PC-3 (cell line): ENCODE data around the gene EPB41L4B.

Experiments
- EZH2 ChIP-seq: fragments of 300-600 bp; sonication (generic); IDR thresholded peaks from one replicate; pipeline ENCODE4 v1.6.1; 2017; ENCODE audit warnings: antibody characterized with exemption, mild to moderate bottlenecking, low read length; ENCODE audit not compliant: unreplicated experiment
- TF ChIP-seq, protein P1 (sequence below): fragments of 300-600 bp; sonication (generic); conservative IDR thresholded peaks from 2 replicates; pipeline ENCODE4 v1.5.1; 2017; ENCODE audit warnings: antibody characterized with exemption, low read depth, mild to moderate bottlenecking, low read length

DNA sequence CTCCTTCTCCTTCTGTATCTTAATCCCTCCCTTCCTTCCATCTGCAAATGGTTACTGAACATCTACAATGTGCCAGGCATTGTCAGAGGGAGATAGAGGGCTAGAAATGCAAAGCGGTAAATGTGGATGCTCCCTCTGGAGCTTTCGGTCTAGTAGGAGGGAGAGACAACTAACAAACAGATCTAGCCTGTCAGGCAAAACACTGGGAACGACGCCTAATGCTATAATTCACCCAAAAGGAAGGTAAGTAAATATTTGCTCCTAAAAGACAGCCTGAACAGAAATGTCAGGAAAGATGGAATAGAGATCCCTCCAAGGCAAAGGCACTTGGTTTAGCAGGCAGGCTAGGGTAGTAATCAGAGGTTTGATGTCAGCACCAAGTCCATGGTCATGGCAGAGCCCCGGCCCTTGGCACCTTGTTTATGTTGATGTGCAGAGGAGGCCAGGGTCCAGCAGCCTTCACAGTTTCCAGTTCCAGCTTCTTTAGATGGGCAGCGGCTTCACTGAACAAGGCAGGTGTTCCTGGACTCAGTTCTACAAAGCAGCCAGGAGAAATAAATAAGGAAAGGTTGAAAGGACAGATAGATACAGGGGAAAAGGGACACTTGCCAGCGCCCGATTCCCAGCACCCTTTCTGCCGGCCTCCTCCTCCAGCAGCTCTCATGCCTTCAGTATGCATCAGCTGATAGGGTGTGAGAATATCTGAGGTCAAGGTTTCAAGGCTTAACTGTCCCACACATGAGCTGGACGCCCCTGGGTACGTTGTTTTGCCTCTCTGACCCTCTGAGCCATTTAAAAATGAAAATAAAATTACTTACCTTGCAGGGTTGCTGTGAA lies 107.4 kb downstream of the EPB41L4B start:
- TF ChIP-seq, protein P1, sequence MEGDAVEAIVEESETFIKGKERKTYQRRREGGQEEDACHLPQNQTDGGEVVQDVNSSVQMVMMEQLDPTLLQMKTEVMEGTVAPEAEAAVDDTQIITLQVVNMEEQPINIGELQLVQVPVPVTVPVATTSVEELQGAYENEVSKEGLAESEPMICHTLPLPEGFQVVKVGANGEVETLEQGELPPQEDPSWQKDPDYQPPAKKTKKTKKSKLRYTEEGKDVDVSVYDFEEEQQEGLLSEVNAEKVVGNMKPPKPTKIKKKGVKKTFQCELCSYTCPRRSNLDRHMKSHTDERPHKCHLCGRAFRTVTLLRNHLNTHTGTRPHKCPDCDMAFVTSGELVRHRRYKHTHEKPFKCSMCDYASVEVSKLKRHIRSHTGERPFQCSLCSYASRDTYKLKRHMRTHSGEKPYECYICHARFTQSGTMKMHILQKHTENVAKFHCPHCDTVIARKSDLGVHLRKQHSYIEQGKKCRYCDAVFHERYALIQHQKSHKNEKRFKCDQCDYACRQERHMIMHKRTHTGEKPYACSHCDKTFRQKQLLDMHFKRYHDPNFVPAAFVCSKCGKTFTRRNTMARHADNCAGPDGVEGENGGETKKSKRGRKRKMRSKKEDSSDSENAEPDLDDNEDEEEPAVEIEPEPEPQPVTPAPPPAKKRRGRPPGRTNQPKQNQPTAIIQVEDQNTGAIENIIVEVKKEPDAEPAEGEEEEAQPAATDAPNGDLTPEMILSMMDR = no peak
- no peak for TF ChIP-seq EZH2
